CD8-positive, alpha-beta memory T cell (primary cell): Measurements from ENCODE around the gene SIGLEC12. TPM values are rescaled to one million over a fixed set of nuclear protein-coding genes. Genes with fewer than 3 reads are reported as not detected.

ENCODE experiments used
- CTCF ChIA-PET: fragments of 350-600 bp; sonication (Branson Sonifier 250); formaldehyde crosslinking; loops from one replicate; lab custom pipeline; 2021; ENCODE audit warnings: antibody characterized with exemption; lab: Charles Lee
- POLR2A ChIA-PET: fragments of 350-600 bp; sonication (Branson Sonifier 250); formaldehyde crosslinking; loops from one replicate; lab custom pipeline; 2021; ENCODE audit warnings: antibody characterized with exemption; lab: Charles Lee
- DNase-seq, 5 donors: peaks; one replicate each; pipeline versions ENCODE4 v3.0.0 to v3.0.0-alpha.2; 2020 to 2022; ENCODE audit warnings: mixed read lengths in 1 of 5
- H3K27ac ChIP-seq: one replicate; pipeline ENCODE4 v1.7.0; 2013; ENCODE audit warnings: low read depth, mild to moderate bottlenecking, low read length, moderate library complexity
- H3K27me3 ChIP-seq: 2 replicates; pipeline ENCODE4 v1.7.0; 2013; ENCODE audit warnings: low read length, mild to moderate bottlenecking; ENCODE audit not compliant: insufficient read depth, poor library complexity, severe bottlenecking
- H3K36me3 ChIP-seq: 2 replicates; pipeline ENCODE4 v1.7.0; 2013; ENCODE audit warnings: mild to moderate bottlenecking, low read length, moderate library complexity; ENCODE audit not compliant: insufficient read depth
- H3K4me1 ChIP-seq: 2 replicates; pipeline ENCODE4 v1.7.0; 2013; ENCODE audit warnings: mild to moderate bottlenecking, low read length, moderate library complexity; ENCODE audit not compliant: insufficient read depth
- H3K4me3 ChIP-seq: 2 replicates; pipeline ENCODE4 v1.7.0; 2013; ENCODE audit warnings: mild to moderate bottlenecking, low read length
- H3K9me3 ChIP-seq: 2 replicates; pipeline ENCODE4 v1.7.0; 2013; ENCODE audit warnings: mild to moderate bottlenecking, low read length
- H3K27ac Mint-ChIP-seq, 8 donors: one replicate each; pipeline ENCODE4 v1.8.0; 2020 to 2021; ENCODE audit warnings: mixed read lengths in 8 of 8, mild to moderate bottlenecking in 6 of 8, inconsistent platforms in 3 of 8, moderate library complexity in 3 of 8
- H3K27me3 Mint-ChIP-seq, 2 donors: one replicate each; pipeline ENCODE4 v1.8.0; 2020 to 2021; ENCODE audit warnings: mixed read lengths in 2 of 2, mild to moderate bottlenecking in 1 of 2, moderate library complexity in 1 of 2
- H3K36me3 Mint-ChIP-seq, 3 donors: one replicate each; pipeline ENCODE4 v1.8.0; 2020 to 2021; ENCODE audit warnings: mixed read lengths in 3 of 3, inconsistent platforms in 1 of 3, mild to moderate bottlenecking in 1 of 3
- H3K4me1 Mint-ChIP-seq, 3 donors: one replicate each; pipeline ENCODE4 v1.8.0; 2020 to 2021; ENCODE audit warnings: mixed read lengths in 3 of 3, inconsistent platforms in 1 of 3, mild to moderate bottlenecking in 1 of 3
- H3K4me3 Mint-ChIP-seq, 7 donors: one replicate each; pipeline ENCODE4 v1.8.0; 2020 to 2021; ENCODE audit warnings: mixed read lengths in 7 of 7, mild to moderate bottlenecking in 6 of 7, moderate library complexity in 4 of 7, inconsistent platforms in 2 of 7
- H3K9me3 Mint-ChIP-seq, 5 donors: one replicate each; pipeline ENCODE4 v1.8.0; 2020 to 2022; ENCODE audit warnings: mixed read lengths in 5 of 5, mild to moderate bottlenecking in 3 of 5, moderate library complexity in 2 of 5, inconsistent platforms in 1 of 5
- polyA plus RNA-seq: library from polyadenylated mRNA; unstranded; fragments of 300-500 nt; fragmentation: Illumina TruSeq; gene quantifications from one replicate; pipeline ENCODE4 v1.2.3, GENCODE V29; 2021
- total RNA-seq, 2 experiments: library from RNA; stranded (reverse); gene quantifications; one replicate each; pipeline ENCODE4 v1.2.3, GENCODE V29; 2021

The SIGLEC12 gene
- total and polyA plus RNA-seq, 3 experiments from 2014 or later = 0.31 to 1.0 (median 0.60) TPM

DNA sequence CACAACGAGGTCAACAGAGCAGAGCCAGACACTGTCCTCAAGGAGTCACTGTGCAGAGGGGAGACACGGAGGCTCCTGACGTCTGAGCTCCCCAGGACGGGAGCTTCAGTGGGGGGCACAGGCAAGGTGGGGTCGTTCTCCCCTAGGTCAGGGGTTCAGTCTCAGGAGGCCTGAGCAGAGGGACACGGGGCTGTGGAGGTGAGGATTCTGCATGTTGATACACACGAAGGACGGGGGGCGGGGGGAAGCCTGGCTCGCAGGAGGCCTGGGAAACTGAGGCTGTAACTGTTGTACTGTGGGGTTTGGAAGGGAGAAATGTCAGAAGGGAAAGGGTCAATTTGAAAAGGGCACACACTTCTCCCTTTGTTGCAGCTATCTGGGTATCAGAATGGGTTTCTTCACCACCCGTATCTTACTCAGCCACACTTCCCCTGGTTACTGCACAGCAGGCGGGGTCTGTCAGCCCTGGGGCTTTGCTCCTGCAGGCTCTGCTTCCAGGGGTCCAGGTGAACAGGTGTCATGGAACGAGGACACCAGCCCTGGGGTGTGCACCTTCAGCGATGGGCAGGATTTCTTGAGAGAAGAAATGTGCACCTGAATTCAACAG is 42.6 kb downstream of the SIGLEC12 start:
- Histone ChIP-seq H3K27ac (no peak overlapping the region), H3K36me3 (no peaks in the 10 kb centered on the region), H3K9me3 (no peaks in the 10 kb centered on the region), H3K4me3 (no peak overlapping the region), H3K4me1 (no peaks in the 10 kb centered on the region), H3K27me3 (no peaks in the 10 kb centered on the region)
- ChIA-PET POLR2A (no interaction called here), CTCF (no interaction called here)
- no peak overlapping the region for H3K27ac Mint-ChIP-seq
- H3K4me3 Mint-ChIP-seq = no peak overlapping the region
- H3K27me3 Mint-ChIP-seq = peaks cover 24 to 58% of the 10 kb centered on the region in 2 donors
- H3K36me3 Mint-ChIP-seq = peaks cover 0 to 5% (median 0%) of the 10 kb centered on the region in 3 donors
- DNase-seq = no peak
- H3K4me1 Mint-ChIP-seq = peaks cover 0 to 7% (median 0%) of the 10 kb centered on the region in 3 donors
- H3K9me3 Mint-ChIP-seq = peaks cover 0 to 2% (median 0%) of the 10 kb centered on the region in 5 donors

DNA sequence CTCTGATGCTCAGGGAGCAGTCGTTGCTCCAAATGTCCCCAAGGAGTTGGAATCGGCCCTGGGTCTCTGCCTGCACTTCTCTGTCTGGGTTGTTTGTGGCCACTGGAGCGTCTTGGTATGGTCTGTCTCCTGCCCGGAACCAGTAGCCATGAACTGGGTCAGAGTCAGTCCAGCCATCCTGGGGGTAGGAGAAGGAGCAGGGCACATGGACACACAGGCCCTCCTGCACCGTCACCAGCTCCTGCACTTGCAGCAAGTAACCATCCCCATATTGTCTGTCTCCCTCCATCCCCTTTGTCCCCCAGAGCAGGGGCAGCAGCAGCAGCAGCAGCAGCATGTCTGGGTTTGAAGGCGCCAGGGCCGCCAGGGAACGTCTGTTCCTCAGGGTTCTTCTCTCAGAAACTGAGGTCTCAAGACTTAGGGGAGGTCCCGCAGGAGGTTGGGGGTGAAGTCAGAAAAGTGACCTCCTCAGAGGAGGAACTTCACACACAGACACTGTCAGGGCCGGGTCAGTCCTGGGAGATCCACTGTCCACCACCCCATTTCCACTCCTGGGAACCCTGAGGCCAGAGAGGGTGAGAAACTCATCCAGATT is 43.5 kb downstream of the SIGLEC12 start, which contains the start of gene SIGLEC8:
Gene SIGLEC8 (minus strand): TSS at position 404 of the 595 bp plus-strand sequence. CDS start 67 bp downstream, at position 337.
- Histone ChIP-seq H3K4me3 (no peak within 1 kb of the TSS), H3K27ac (no peak within 1 kb of the TSS), H3K36me3 (no peaks in the 10 kb centered on the region), H3K9me3 (no peaks in the 10 kb centered on the region), H3K4me1 (no peaks in the 10 kb centered on the region), H3K27me3 (no peaks in the 10 kb centered on the region)
- peak within 1 kb of the TSS in 1 of 7 donors; percentile 66 for H3K4me3 Mint-ChIP-seq
- H3K9me3 Mint-ChIP-seq = peaks cover 0 to 2% (median 0%) of the 10 kb centered on the region in 5 donors
- peaks cover 0 to 5% (median 0%) of the 10 kb centered on the region in 3 donors for H3K36me3 Mint-ChIP-seq
- POLR2A ChIA-PET = no interaction called here
- H3K27ac Mint-ChIP-seq = no peak within 1 kb of the TSS
- DNase-seq = no peak
- peaks cover 21 to 58% of the 10 kb centered on the region in 2 donors for H3K27me3 Mint-ChIP-seq
- H3K4me1 Mint-ChIP-seq = peaks cover 0 to 7% (median 2%) of the 10 kb centered on the region in 3 donors
- CTCF ChIA-PET = no interaction called here

DNA sequence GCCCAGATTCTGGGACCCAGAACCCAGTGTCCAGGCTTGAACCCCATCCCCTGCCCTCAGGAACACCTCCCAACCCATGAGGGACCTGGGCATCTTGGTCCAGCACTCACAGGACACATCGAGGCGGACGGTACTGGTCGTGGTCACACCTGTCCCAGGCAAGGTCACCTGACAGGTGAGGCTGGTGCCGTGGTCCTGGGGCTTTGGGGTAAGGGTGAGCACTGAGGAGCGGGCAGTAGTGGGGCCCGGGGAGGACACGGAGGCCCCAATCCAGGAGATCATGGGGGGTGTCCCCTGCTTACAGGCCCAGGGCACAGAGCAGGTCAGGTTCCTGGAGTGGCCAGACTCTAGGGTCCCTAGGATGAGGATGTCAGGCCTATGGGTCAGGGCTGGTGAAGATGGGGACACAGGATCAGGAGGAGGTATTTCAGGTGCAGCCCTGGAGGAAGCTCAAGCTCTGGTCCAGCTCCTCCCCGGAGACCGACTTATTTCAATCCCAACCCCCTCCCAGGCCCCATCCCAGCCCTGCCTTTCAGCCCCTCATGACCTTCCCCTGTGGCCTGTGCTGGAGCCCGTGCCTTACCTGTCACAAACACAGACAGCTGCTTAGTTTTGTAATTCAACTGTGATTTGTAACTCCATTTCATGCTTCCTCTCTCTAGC is 44.1 kb downstream of the SIGLEC12 start:
- H3K4me3 Mint-ChIP-seq = peak overlapping the region in 1 of 7 donors; percentile 66
- no peaks in the 10 kb centered on the region for H3K36me3 ChIP-seq
- no peak overlapping the region for H3K4me3 ChIP-seq
- no peaks in the 10 kb centered on the region for H3K4me1 ChIP-seq
- H3K9me3 ChIP-seq = no peaks in the 10 kb centered on the region
- DNase-seq = no peak
- peaks cover 0 to 5% (median 0%) of the 10 kb centered on the region in 3 donors for H3K36me3 Mint-ChIP-seq
- peaks cover 0 to 2% (median 0%) of the 10 kb centered on the region in 5 donors for H3K9me3 Mint-ChIP-seq
- peaks cover 0 to 3% (median 2%) of the 10 kb centered on the region in 3 donors for H3K4me1 Mint-ChIP-seq
- H3K27ac Mint-ChIP-seq = no peak overlapping the region
- H3K27me3 ChIP-seq = no peaks in the 10 kb centered on the region
- POLR2A ChIA-PET = no interaction called here
- peaks cover 17 to 54% of the 10 kb centered on the region in 2 donors for H3K27me3 Mint-ChIP-seq
- H3K27ac ChIP-seq = no peak overlapping the region
- CTCF ChIA-PET = interaction anchor here (0.9 kb wide), 1 partner anchor 15 kb away, joined by 4 read pairs; no protein-coding TSS in a partner anchor

DNA sequence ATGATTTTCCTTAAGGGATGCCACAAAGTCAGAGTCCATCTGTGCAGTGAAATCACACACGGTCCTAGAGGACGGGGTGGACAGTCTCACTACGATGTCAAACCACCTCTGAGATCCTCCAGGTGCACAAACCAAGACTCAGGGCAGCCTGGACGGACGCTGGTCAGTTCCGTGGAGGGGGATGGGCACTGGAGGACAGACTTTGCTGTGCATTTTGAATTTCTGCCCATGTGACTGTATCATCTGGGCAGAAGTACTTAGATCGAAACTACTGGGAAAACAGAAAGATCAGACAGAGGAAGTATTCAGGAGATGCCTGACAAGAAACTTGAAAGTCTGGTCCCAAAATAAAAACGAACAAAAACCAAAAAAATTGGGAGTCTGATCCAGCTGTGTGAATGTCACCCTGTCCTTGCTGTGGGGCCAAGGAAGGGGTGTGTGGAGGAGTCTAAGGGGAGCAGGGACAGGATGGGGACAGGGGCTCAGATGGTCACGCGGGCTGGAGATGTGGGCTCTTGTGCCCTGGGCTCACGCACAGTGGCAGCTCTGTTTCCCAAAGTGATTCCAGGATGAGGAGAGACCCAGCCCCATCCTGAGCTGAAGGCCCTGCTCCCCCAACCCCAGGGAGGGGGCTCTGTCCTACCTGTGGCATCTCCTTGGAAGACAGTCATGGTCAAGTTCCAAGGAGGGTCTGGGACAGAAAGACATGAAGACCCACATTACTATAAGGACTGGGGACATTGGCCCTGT is 44.9 kb downstream of the SIGLEC12 start:
- no peak for DNase-seq
- Mint-ChIP-seq H3K27ac (no peak overlapping the region), H3K4me3 (no peak overlapping the region), H3K36me3 (peaks cover 0 to 5% (median 0%) of the 10 kb centered on the region in 3 donors), H3K4me1 (peaks cover 0 to 3% (median 2%) of the 10 kb centered on the region in 3 donors), H3K9me3 (peaks cover 0 to 2% (median 0%) of the 10 kb centered on the region in 5 donors), H3K27me3 (peaks cover 13 to 57% of the 10 kb centered on the region in 2 donors)
- Histone ChIP-seq H3K9me3 (no peaks in the 10 kb centered on the region), H3K4me1 (no peaks in the 10 kb centered on the region), H3K36me3 (no peaks in the 10 kb centered on the region), H3K27me3 (no peaks in the 10 kb centered on the region), H3K4me3 (no peak overlapping the region), H3K27ac (no peak overlapping the region)
- CTCF ChIA-PET = interaction anchor here (0.9 kb wide), 1 partner anchor 16 kb away, joined by 4 read pairs; no protein-coding TSS in a partner anchor
- POLR2A ChIA-PET = no interaction called here

GRCh38 chr19:51450730-51451307 is 50.8 kb downstream of the SIGLEC12 start:
- Mint-ChIP-seq H3K4me3 (no peak overlapping the region), H3K36me3 (peaks cover 0 to 6% (median 0%) of the 10 kb centered on the region in 3 donors), H3K27ac (no peak overlapping the region), H3K4me1 (peaks cover 13 to 17% (median 16%) of the 10 kb centered on the region in 3 donors), H3K9me3 (peaks cover 0 to 16% (median 8%) of the 10 kb centered on the region in 5 donors), H3K27me3 (peaks cover 3 to 27% of the 10 kb centered on the region in 2 donors)
- ChIA-PET CTCF (no interaction called here), POLR2A (no interaction called here)
- Histone ChIP-seq H3K4me3 (no peak overlapping the region), H3K4me1 (peaks cover 15% of the 10 kb centered on the region), H3K36me3 (no peaks in the 10 kb centered on the region), H3K27me3 (no peaks in the 10 kb centered on the region), H3K27ac (no peak overlapping the region), H3K9me3 (no peaks in the 10 kb centered on the region)
- no peak for DNase-seq

GRCh38 chr19:51448411-51449016 is 53.1 kb downstream of the SIGLEC12 start:
- Histone ChIP-seq H3K27ac (no peak overlapping the region), H3K9me3 (no peaks in the 10 kb centered on the region), H3K4me1 (peaks cover 15% of the 10 kb centered on the region), H3K4me3 (peak overlapping the region; percentile 36), H3K36me3 (no peaks in the 10 kb centered on the region), H3K27me3 (no peaks in the 10 kb centered on the region)
- Mint-ChIP-seq H3K4me1 (peaks cover 11 to 17% (median 16%) of the 10 kb centered on the region in 3 donors), H3K9me3 (peaks cover 0 to 14% (median 8%) of the 10 kb centered on the region in 5 donors), H3K27me3 (peaks cover 5 to 16% of the 10 kb centered on the region in 2 donors), H3K27ac (peak overlapping the region; percentile 1 to 97 (median 32)), H3K36me3 (peaks cover 0 to 6% (median 0%) of the 10 kb centered on the region in 3 donors), H3K4me3 (peak overlapping the region in 6 of 7 donors; percentile 7 to 68 (median 45))
- ChIA-PET CTCF (no interaction called here), POLR2A (no interaction called here)
- no peak for DNase-seq

DNA sequence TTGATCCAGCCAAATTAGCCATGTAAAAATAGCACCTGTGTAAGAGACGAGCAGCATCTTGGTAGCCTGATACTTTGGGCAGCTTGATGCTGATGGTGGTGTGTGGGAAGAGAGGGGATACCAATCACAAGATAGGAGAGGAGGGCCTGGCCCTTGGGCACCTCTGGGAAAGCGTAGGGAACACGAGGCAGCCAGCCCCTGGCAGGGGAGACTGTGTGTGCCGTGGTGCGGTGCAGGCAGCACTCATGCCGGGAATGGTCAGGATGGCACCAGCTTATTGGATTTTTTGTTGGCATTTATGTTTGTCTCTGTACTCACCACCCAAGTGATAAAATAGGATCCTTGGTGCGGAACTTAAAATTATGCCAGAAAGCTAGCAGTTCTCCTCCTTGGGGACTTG is 53.6 kb downstream of the SIGLEC12 start:
- no peaks in the 10 kb centered on the region for H3K27me3 ChIP-seq
- no peak for DNase-seq
- no peaks in the 10 kb centered on the region for H3K36me3 ChIP-seq
- H3K9me3 ChIP-seq = no peaks in the 10 kb centered on the region
- Mint-ChIP-seq H3K4me3 (peak overlapping the region in 5 of 7 donors; percentile 16 to 68 (median 52)), H3K4me1 (peaks cover 11 to 20% (median 16%) of the 10 kb centered on the region in 3 donors), H3K27me3 (peaks cover 5 to 16% of the 10 kb centered on the region in 2 donors), H3K9me3 (peaks cover 0 to 14% (median 8%) of the 10 kb centered on the region in 5 donors), H3K27ac (peak overlapping the region in 7 of 8 donors; percentile 24 to 97 (median 57)), H3K36me3 (peaks cover 0 to 6% (median 0%) of the 10 kb centered on the region in 3 donors)
- peak overlapping the region; percentile 36 for H3K4me3 ChIP-seq
- ChIA-PET CTCF (no interaction called here), POLR2A (no interaction called here)
- H3K27ac ChIP-seq = no peak overlapping the region
- H3K4me1 ChIP-seq = peaks cover 15% of the 10 kb centered on the region
